GM19043 (cell line): ENCODE data around the gene PGM5.
A peak's percentile ranks its signal among the peaks of the same experiment; 100 is the strongest.

Source experiments
- ATAC-seq: cut with Tn5 transposase; IDR thresholded peaks from one replicate; pipeline ENCODE4 v1.9.1; 2021; ENCODE audit warnings: low read depth; ENCODE audit not compliant: unreplicated experiment

Gene PGM5

DNA sequence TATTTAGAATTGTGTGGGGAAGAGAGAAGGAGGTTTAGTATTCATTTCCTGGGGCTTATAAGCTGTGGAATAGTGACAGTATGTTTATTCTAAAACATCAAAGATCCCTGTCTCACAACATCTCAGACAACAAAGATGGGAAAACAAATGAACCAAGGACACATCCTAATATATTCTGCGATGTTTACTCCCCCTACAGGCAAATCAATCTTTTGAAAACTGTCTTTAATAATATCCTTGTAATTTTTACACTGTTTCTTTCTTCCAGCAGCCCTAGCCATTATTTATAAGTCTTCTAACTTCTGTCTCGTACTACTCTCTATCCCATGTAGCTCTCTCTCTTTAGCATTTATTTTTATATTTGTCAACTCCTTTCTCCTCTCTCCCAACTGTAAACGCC is 217.7 kb downstream of the PGM5 start:
- no peak for ATAC-seq

DNA sequence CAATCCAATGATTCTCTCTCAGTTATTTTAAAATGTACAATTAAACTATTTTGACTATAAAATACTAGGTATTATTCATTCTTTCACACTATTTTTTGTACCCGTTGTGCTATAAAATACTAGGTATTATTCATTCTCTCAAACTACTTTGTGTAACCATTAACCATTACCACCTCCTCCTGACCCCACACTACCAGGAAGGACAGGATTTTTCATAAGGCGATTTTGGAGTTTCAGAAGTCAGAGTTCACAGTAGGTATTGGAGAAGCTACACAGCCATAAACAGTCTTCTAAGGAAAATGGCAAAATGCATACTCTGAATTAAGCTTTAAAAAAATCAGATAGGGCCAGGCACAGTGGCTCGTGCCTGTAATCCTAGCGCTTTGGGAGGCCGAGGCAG is 219.4 kb downstream of the PGM5 start:
- no peak for ATAC-seq

DNA sequence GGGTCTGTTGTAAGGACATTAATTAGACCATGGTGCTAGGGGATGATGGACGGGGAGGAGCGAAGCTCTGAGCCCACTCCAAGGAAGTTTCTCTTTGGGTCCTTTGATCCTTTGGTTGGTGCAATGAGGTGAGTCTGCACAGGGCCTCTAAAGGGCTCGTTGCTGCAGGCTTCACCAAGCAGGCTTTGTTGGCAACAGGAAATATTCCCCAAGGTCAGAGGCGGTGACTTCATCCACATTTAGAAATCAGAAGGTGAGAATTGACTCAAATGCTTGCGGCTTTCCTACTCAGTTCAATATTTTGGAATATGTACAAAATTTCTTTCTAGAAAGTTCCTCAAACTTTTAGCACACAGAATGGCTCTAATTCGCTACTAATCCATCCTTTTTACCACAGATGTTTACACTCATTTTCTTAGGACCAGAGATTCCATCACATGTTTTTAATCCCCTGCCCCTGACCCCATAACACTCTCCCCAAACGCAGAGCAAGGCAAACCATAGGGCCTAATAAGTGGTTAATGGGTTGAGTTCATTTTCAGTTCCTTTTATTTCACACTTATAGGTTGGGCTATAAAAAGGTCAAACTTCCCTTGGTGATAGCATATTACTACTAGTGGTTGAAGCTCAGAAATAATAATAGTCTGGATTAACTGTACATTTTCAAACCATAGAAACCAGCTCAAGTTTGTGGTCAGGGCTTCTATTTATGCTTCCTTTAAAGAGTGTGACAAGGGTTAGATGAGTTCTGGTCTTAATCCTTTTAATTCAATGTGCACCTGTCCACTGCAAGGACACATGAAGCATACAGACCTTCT is 221.6 kb downstream of the PGM5 start:
- peak; percentile 76 for ATAC-seq
